Measurements from ENCODE around the gene STK39. TPM values are rescaled to one million over a fixed set of nuclear protein-coding genes. Genes with fewer than 3 reads are reported as not detected.

STK39 gene
- total RNA-seq, 3 donors from 2014 or later: 16.4 to 22.9 (median 19.2) TPM

DNA sequence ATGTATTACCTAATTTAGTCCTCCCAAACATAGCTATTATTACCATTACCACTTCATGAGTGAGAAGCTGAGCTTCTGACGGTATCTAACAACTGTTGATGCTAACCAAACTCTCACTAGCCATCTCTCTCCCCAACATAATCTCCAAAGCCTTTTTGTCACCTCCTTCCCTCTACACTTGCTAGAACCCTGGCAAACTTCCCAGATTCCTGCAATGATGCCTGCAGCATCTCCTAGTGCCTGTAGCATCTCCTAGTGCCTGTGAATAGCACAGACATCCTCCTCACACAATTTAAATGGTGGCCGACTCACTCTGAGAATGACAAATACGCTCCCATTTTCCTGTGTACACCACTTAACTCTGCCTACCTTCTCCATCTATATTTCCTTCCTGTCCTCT, 126.7 kb downstream of the STK39 start:
- H3K36me3 ChIP-seq: no peaks in the 10 kb centered on the region
- intact Hi-C loops (cut with DNase I; ENCODE audit: low total_unique reads): no loop called here
- TF ChIP-seq, protein P1, sequence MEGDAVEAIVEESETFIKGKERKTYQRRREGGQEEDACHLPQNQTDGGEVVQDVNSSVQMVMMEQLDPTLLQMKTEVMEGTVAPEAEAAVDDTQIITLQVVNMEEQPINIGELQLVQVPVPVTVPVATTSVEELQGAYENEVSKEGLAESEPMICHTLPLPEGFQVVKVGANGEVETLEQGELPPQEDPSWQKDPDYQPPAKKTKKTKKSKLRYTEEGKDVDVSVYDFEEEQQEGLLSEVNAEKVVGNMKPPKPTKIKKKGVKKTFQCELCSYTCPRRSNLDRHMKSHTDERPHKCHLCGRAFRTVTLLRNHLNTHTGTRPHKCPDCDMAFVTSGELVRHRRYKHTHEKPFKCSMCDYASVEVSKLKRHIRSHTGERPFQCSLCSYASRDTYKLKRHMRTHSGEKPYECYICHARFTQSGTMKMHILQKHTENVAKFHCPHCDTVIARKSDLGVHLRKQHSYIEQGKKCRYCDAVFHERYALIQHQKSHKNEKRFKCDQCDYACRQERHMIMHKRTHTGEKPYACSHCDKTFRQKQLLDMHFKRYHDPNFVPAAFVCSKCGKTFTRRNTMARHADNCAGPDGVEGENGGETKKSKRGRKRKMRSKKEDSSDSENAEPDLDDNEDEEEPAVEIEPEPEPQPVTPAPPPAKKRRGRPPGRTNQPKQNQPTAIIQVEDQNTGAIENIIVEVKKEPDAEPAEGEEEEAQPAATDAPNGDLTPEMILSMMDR (IDR thresholded peaks at IDR 0.05): no peak
- TF ChIP-seq POLR2A (IDR thresholded peaks at IDR 0.05) (no peak), POLR2AphosphoS5 (IDR thresholded peaks at IDR 0.05) (no peak)
- H3K9me3 ChIP-seq: no peaks in the 10 kb centered on the region
- no peak for DNase-seq (ENCODE audit: low spot score in 2 of 2)
- H3K27me3 ChIP-seq: no peaks in the 10 kb centered on the region
- no peaks in the 10 kb centered on the region for H3K4me1 ChIP-seq
- no peak overlapping the region for H3K27ac ChIP-seq
- no peak overlapping the region for H3K4me3 ChIP-seq

DNA sequence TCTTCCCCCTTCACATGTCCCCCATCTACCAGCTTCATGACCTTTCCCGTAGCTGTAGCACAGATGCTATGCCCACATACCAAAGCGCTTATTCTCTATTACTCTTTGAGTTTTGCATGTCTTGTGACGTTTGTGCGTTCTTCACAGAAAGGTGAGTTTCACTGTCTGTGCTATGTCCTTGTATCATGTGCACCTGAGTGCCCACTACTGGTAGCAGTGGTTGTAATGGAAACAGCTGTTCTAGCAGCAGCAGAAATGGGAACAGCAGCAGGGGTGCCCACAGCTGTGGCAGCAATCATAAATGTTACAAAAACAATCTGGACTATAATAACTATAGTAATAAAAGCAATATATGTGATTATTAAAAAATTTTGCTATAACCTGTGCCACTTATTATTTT, 127.1 kb downstream of the STK39 start:
- TF ChIP-seq POLR2A (IDR thresholded peaks at IDR 0.05) (no peak), POLR2AphosphoS5 (IDR thresholded peaks at IDR 0.05) (no peak)
- TF ChIP-seq, protein P1 (IDR thresholded peaks at IDR 0.05): no peak
- DNase-seq (ENCODE audit: low spot score in 2 of 2): no peak
- Histone ChIP-seq H3K27ac (no peak overlapping the region), H3K4me3 (no peak overlapping the region), H3K4me1 (no peaks in the 10 kb centered on the region), H3K27me3 (no peaks in the 10 kb centered on the region), H3K36me3 (no peaks in the 10 kb centered on the region), H3K9me3 (no peaks in the 10 kb centered on the region)
- intact Hi-C loops (cut with DNase I; ENCODE audit: low total_unique reads): no loop called here

DNA sequence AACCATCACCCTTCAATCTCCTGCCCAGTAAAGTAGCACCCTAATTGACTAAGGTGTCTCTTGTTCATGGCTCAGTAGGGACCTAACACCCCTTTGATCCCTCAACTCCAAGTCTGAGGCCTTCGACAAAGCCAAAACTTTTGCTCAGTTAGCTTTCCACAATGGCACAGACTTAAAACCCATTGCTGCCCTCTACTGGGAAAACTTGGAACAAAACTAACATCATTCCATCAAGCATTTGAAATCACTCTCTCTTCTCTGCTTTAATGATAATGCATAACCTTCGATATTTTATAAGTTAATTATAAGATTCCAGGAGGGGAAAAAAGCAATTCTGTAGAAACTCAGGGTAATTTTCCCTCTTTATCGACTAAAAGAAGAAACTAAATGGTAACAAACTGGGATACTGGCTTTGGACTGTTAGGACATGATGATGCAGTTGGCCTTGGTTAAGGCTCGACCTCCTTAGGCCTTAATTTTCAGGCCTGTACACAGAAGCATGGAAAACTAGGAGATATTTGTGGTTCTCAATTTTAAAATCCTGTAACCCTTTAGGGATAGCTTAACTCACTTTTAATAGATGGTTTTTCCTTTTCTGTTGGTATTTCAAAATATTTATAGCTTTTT, 127.8 kb downstream of the STK39 start:
- Histone ChIP-seq H3K27me3 (no peaks in the 10 kb centered on the region), H3K9me3 (no peaks in the 10 kb centered on the region), H3K4me1 (no peaks in the 10 kb centered on the region), H3K27ac (no peak overlapping the region), H3K4me3 (no peak overlapping the region), H3K36me3 (no peaks in the 10 kb centered on the region)
- TF ChIP-seq, protein P1 (IDR thresholded peaks at IDR 0.05): peak in 1 of 3 donors; percentile 45
- TF ChIP-seq POLR2A (IDR thresholded peaks at IDR 0.05): no peak
- DNase-seq (ENCODE audit: low spot score in 2 of 2): no peak
- intact Hi-C loops (cut with DNase I; ENCODE audit: low total_unique reads): no loop called here

DNA sequence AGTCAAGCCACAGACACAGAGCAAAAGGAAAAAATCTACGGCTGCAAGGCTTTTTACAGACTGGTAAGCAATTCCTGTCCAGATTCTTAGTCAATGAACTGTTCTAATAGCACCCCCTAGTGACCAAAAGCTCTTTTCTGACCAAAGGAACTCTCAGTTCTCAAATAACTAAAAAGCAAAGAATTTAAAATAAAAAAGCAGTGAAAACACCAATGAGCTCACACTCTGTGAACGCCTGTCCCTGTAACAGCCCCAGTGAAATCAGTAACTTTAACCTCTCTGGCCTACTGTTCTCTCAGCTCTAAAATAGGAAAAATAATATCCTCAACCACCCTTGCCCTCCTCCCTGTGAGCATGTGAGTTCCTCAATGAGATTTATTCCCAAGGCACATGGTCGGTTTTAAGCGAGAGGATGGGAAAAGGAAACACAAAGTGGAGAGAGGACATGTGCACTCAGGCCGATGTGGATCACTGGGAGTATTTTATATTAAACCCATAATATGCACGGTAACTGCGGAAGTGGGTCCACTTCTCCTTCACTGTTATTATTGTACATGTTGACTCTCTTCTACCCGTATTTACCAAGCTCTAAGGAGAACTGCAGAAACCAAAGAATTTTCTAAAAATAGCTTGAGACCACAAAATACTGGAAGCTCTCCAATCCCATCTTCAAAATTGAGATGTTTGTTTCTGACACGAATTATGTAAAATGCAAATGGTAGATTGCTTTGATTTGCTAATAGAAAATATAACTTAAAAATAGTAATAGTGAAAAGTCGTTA, 128.5 kb downstream of the STK39 start:
- H3K27ac ChIP-seq: peak overlapping the region in 1 of 2 donors; percentile 27
- DNase-seq (ENCODE audit: low spot score in 2 of 2): no peak
- no peaks in the 10 kb centered on the region for H3K36me3 ChIP-seq
- no peaks in the 10 kb centered on the region for H3K27me3 ChIP-seq
- TF ChIP-seq, protein P1 (IDR thresholded peaks at IDR 0.05): peak in 2 of 3 donors; percentile 55 to 63
- no peak for TF ChIP-seq POLR2A (IDR thresholded peaks at IDR 0.05)
- TF ChIP-seq POLR2AphosphoS5 (IDR thresholded peaks at IDR 0.05): no peak
- no peaks in the 10 kb centered on the region for H3K9me3 ChIP-seq
- H3K4me3 ChIP-seq: no peak overlapping the region
- intact Hi-C loops (cut with DNase I; ENCODE audit: low total_unique reads): no loop called here
- H3K4me1 ChIP-seq: no peaks in the 10 kb centered on the region

DNA sequence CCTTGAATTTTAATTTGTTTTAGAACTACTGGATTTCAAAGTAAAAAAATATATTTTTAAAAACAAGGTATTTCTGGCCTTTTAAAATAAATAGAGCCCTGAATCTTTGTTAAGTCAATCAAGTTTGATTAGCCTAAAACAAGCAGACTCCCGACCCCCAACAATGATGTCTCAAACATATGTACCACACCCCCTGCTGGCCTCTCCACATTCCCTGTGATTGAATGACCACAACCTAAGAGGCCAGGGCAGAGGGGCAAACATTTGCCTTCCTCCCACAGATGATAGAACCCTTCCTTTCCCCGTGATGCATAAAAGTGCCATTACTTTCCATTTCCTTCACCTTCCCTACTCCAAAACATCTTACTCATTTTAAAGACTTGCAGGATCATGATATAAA, 130.9 kb downstream of the STK39 start:
- Histone ChIP-seq H3K27me3 (no peaks in the 10 kb centered on the region), H3K36me3 (no peaks in the 10 kb centered on the region), H3K4me3 (no peak overlapping the region), H3K4me1 (no peaks in the 10 kb centered on the region), H3K27ac (no peak overlapping the region), H3K9me3 (no peaks in the 10 kb centered on the region)
- DNase-seq (ENCODE audit: low spot score in 2 of 2): no peak
- intact Hi-C loops (cut with DNase I; ENCODE audit: low total_unique reads): no loop called here
- no peak for TF ChIP-seq POLR2A (IDR thresholded peaks at IDR 0.05)
- TF ChIP-seq, protein P1 (IDR thresholded peaks at IDR 0.05): no peak
- TF ChIP-seq POLR2AphosphoS5 (IDR thresholded peaks at IDR 0.05): no peak
